ENCODE data around the gene FGFR3.

Gene FGFR3

DNA sequence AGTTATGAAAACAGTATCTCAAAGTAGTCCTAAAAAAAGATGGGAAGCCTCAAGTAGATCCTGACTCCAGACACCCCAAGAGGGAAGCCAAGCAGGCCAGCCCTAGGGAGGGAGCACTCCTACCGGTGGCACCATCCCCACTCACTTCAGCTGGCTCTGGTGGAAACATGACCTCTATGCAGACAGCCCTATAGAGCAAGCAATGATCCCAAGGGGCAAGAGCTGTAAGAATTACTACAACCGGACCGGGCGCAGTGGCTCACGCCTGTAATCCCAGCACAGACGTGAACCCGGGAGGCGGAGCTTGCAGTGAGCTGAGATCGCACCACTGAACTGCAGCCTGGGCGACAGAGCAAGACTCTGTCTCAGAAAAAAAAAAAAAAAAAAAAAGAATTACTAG is 57.2 kb downstream of the FGFR3 start:
- H3K4me3 ChIP-seq (ENCODE audit: low read depth in 1 of 5, low read length in 5 of 5): no peak overlapping the region
- no peaks in the 10 kb centered on the region for H3K9me3 ChIP-seq (ENCODE audit: control insufficient read depth in 5 of 5, low read length in 5 of 5)
- peaks cover 0 to 14% (median 5%) of the 10 kb centered on the region in 5 donors for H3K36me3 ChIP-seq (ENCODE audit: control insufficient read depth in 5 of 5, insufficient read depth in 5 of 5, low read length in 5 of 5)
- peaks cover 5 to 56% (median 40%) of the 10 kb centered on the region in 5 donors for H3K4me1 ChIP-seq (ENCODE audit: control insufficient read depth in 5 of 5, insufficient read depth in 5 of 5, low read length in 5 of 5)
- H3K27ac ChIP-seq (ENCODE audit: low read depth, low read length): peak overlapping the region; percentile 90
- H3K27me3 ChIP-seq (ENCODE audit: control insufficient read depth in 5 of 5, insufficient read depth in 4 of 5, low read length in 5 of 5): no peaks in the 10 kb centered on the region
- no peak overlapping the region for H3K9ac ChIP-seq (ENCODE audit: low read length in 5 of 5)

DNA sequence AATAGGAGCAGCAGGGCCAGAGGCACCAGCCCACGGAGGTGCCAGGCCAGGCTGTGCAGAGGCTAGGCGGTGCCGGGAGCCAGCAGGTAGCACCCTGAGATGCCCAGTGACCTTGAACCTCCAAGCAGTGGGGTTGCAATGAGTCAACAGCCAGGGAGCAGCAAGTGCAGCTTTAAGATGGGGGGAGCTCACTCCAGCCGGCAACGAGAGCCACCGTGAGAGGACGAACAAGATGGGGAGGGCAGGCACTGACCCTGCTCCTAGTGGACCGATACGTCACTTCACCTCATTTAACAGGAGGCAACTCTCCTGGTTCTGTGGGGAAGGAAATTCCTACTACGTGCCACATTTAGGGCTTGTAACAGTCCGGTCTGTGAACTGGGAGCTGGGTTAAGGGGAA is 58.1 kb downstream of the FGFR3 start:
- H3K27ac ChIP-seq (ENCODE audit: low read depth, low read length): peak overlapping the region; percentile 90
- H3K9ac ChIP-seq (ENCODE audit: low read length in 5 of 5): peak overlapping the region in 3 of 5 donors; percentile 16 to 42 (median 20)
- H3K9me3 ChIP-seq (ENCODE audit: control insufficient read depth in 5 of 5, low read length in 5 of 5): no peaks in the 10 kb centered on the region
- peaks cover 5 to 58% (median 43%) of the 10 kb centered on the region in 5 donors for H3K4me1 ChIP-seq (ENCODE audit: control insufficient read depth in 5 of 5, insufficient read depth in 5 of 5, low read length in 5 of 5)
- H3K4me3 ChIP-seq (ENCODE audit: low read depth in 1 of 5, low read length in 5 of 5): peak overlapping the region in 1 of 5 donors; percentile 0
- H3K36me3 ChIP-seq (ENCODE audit: control insufficient read depth in 5 of 5, insufficient read depth in 5 of 5, low read length in 5 of 5): peaks cover 0 to 11% (median 3%) of the 10 kb centered on the region in 5 donors
- H3K27me3 ChIP-seq (ENCODE audit: control insufficient read depth in 5 of 5, insufficient read depth in 4 of 5, low read length in 5 of 5): no peaks in the 10 kb centered on the region

DNA sequence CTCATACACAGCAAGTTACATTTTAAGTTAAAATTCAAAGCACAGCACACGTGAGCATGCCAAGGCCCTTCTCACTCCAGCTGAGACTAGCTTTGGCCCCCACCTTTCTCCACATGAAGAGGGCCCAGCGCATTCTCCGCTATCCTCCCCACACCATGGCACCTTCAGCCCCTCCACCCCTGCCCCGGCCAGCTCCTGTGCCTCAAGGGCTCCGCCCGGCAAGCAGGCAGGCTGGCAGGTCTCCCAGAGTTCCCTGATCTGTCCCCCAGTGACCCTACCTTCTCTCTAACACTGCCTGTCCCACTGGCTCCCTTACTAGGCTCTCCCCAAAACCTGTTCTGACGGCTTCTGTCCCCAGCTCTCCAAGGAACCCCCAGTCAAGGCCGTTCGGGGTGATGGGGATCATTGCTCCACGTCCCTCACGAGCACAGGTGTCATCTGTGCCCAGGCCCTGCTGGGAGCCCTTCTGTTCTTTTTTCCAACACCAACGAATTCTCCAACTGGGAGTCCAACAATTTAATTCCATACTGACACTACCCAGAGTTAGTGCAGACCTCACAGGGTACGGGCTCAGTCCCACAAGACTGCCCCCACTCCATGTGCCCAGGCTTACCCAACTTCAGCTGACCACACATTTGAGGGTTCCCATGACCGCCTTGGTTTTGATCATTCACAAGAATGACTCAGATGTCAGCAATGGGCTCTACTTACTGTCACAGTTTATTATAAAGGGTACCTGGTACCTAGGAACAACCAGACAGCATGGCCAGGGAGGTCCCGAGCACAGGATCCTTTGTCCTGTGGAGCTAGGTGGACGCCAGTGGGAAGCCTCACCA is 58.7 kb downstream of the FGFR3 start:
- peak overlapping the region in 1 of 5 donors; percentile 0 for H3K4me3 ChIP-seq (ENCODE audit: low read depth in 1 of 5, low read length in 5 of 5)
- peak overlapping the region in 4 of 5 donors; percentile 16 to 56 (median 31) for H3K9ac ChIP-seq (ENCODE audit: low read length in 5 of 5)
- H3K27me3 ChIP-seq (ENCODE audit: control insufficient read depth in 5 of 5, insufficient read depth in 4 of 5, low read length in 5 of 5): no peaks in the 10 kb centered on the region
- H3K9me3 ChIP-seq (ENCODE audit: control insufficient read depth in 5 of 5, low read length in 5 of 5): no peaks in the 10 kb centered on the region
- peaks cover 0 to 7% (median under 1%) of the 10 kb centered on the region in 5 donors for H3K36me3 ChIP-seq (ENCODE audit: control insufficient read depth in 5 of 5, insufficient read depth in 5 of 5, low read length in 5 of 5)
- peaks cover 5 to 63% (median 49%) of the 10 kb centered on the region in 5 donors for H3K4me1 ChIP-seq (ENCODE audit: control insufficient read depth in 5 of 5, insufficient read depth in 5 of 5, low read length in 5 of 5)
- H3K27ac ChIP-seq (ENCODE audit: low read depth, low read length): peak overlapping the region; percentile 90

DNA sequence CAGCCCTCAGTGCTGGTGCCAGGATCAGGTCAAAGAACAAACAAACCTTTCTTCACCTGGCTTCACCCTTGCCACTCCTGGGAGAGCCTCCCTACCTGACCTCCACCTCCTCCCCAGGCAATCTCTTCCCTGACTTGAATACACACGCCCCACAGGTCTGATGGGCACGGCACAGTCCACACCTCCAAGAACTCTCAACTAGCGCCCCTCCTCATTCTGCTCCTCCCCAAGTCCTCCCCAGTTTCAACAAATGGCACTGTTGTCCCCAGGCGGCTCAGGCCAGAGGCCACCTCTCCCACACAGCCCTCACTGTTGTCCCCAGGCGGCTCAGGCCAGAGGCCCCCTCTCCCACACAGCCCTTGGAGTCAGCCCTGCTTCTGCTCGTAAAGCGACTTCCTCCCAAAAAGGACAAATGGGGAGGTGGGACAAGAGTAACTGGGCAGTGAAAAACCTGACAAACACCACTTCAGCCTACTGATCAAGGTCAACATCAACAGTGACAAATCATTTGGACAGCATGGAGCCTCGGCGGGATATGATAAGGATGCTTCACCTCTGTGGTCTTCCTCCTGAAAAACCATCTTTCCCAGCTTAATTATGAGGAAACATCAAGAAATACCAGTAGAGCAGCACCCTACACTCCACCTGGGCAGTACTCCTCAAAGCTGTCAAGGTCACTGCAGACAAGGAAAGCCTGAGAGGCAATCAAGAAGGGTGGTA is 60.0 kb downstream of the FGFR3 start:
- no peak overlapping the region for H3K4me3 ChIP-seq (ENCODE audit: low read depth in 1 of 5, low read length in 5 of 5)
- peak overlapping the region in 1 of 5 donors; percentile 21 for H3K9ac ChIP-seq (ENCODE audit: low read length in 5 of 5)
- H3K4me1 ChIP-seq (ENCODE audit: control insufficient read depth in 5 of 5, insufficient read depth in 5 of 5, low read length in 5 of 5): peaks cover 9 to 76% (median 57%) of the 10 kb centered on the region in 5 donors
- H3K27ac ChIP-seq (ENCODE audit: low read depth, low read length): peak overlapping the region; percentile 90
- no peaks in the 10 kb centered on the region for H3K27me3 ChIP-seq (ENCODE audit: control insufficient read depth in 5 of 5, insufficient read depth in 4 of 5, low read length in 5 of 5)
- H3K9me3 ChIP-seq (ENCODE audit: control insufficient read depth in 5 of 5, low read length in 5 of 5): no peaks in the 10 kb centered on the region
- H3K36me3 ChIP-seq (ENCODE audit: control insufficient read depth in 5 of 5, insufficient read depth in 5 of 5, low read length in 5 of 5): peaks cover 0 to 2% (median 0%) of the 10 kb centered on the region in 5 donors

DNA sequence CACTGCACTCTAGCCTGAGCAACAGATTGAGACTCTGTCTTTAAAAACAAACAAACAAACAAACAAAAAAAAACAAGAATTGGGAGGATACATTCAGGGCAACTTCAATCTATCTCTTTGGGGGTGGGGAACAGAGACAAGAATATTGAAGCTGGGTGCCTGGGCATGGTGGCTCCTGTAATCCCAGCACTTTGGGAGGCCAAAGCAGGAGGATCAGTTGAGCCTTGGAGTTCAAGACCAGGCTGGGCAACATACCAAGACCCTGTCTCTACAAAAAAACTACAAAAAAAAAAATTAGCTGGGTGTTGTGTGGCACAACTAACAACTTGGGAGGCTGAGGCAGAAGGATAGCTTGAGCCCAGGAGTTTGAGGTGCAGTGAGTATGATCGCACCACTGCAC is 61.7 kb downstream of the FGFR3 start:
- H3K9ac ChIP-seq (ENCODE audit: low read length in 5 of 5): peak overlapping the region; percentile 56 to 90 (median 82)
- H3K4me3 ChIP-seq (ENCODE audit: low read depth in 1 of 5, low read length in 5 of 5): peak overlapping the region; percentile 56 to 89 (median 78)
- H3K36me3 ChIP-seq (ENCODE audit: control insufficient read depth in 5 of 5, insufficient read depth in 5 of 5, low read length in 5 of 5): peaks cover 0 to 2% (median 0%) of the 10 kb centered on the region in 5 donors
- H3K4me1 ChIP-seq (ENCODE audit: control insufficient read depth in 5 of 5, insufficient read depth in 5 of 5, low read length in 5 of 5): peaks cover 9 to 78% (median 67%) of the 10 kb centered on the region in 5 donors
- H3K27ac ChIP-seq (ENCODE audit: low read depth, low read length): peak overlapping the region; percentile 74
- H3K27me3 ChIP-seq (ENCODE audit: control insufficient read depth in 5 of 5, insufficient read depth in 4 of 5, low read length in 5 of 5): no peaks in the 10 kb centered on the region
- H3K9me3 ChIP-seq (ENCODE audit: control insufficient read depth in 5 of 5, low read length in 5 of 5): no peaks in the 10 kb centered on the region

DNA sequence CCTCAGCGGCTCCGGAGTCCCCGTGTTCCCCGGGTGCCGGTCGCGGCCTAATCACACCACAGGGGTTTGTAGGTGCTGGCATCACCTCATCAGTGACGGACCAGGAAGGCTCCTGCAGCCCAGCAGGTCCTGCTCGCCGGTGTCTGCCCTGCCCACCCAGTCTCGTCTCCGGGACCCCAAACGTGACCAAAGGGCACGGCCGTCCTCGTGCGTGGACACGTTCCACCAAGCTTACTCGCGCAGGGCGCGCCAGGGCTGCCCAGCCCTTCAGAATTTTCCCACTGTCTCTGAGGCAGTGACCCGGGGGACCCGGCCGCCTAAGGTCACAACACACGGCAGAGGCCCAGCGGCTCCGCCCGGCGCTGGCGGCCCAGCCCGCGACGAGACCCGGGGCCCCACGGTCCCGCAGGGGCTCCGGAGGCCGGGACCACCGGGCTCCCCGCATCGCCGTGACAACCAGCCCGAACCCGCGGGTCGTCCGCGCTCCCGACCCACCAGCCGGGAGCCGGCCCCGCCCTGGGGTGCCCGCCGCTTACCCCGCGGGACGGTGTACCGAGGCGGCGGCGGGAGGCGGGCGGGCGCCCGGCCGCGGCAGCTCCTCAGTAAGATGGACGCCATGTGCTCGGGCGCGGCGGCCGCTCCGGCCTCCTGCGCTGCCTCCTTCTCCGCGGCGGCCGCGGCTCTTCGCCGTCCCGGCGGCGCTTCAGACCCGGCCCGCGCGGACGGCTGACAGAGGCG is 62.4 kb downstream of the FGFR3 start:
- peak overlapping the region; percentile 56 to 90 (median 82) for H3K9ac ChIP-seq (ENCODE audit: low read length in 5 of 5)
- H3K27ac ChIP-seq (ENCODE audit: low read depth, low read length): peak overlapping the region; percentile 74
- H3K36me3 ChIP-seq (ENCODE audit: control insufficient read depth in 5 of 5, insufficient read depth in 5 of 5, low read length in 5 of 5): peaks cover 0 to 2% (median 0%) of the 10 kb centered on the region in 5 donors
- no peaks in the 10 kb centered on the region for H3K27me3 ChIP-seq (ENCODE audit: control insufficient read depth in 5 of 5, insufficient read depth in 4 of 5, low read length in 5 of 5)
- peak overlapping the region; percentile 56 to 89 (median 78) for H3K4me3 ChIP-seq (ENCODE audit: low read depth in 1 of 5, low read length in 5 of 5)
- H3K4me1 ChIP-seq (ENCODE audit: control insufficient read depth in 5 of 5, insufficient read depth in 5 of 5, low read length in 5 of 5): peaks cover 9 to 74% (median 62%) of the 10 kb centered on the region in 5 donors
- no peaks in the 10 kb centered on the region for H3K9me3 ChIP-seq (ENCODE audit: control insufficient read depth in 5 of 5, low read length in 5 of 5)

DNA sequence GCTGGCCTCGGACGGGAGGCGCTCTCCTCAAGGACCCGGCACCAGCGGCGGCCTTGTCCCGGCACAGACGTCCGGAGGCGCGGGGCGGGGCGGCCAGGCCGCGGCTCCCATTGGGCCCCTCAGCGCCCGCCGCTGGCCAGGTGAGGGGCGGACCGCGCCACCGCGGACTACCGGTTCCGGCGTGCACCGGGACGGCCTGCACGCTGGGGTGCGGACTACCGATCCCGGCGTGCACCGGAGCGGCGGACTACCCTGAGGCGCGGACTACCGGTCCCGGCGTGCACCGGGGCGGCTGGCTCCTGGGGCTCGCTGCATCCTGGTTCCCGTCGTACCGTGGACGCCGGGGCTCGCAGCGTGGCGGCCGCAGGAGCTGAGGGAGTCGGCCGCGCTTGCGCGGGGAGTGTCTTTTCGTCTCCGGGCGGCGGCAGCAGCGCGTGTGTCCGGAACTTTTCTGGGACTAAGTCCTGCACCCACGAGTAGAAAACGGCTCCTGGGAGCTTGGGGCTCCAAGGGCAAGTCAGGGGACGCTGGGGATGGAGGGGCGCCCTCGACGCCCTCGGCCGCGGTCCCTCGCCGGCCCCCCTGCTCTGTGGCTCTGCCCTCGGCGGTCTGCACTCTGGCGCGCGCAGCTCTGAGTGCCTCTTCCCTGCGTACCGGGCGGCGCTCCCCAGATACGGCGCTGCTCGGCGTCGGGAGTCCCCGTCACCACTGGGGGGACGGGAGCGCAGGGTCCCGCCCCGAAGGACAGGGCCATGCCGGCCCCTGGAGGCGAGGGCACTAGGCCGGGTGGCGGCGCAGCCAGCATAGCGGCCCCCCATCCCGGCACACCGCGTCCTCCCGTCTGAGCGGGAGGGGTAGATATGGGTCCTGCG is 63.2 kb downstream of the FGFR3 start, which contains the start of gene LETM1:
TSS of gene LETM1 (minus strand) at position 86 of the 872 bp plus-strand sequence. CDS start 206 bp downstream, outside the sequence.
- Histone ChIP-seq H3K4me1 (ENCODE audit: control insufficient read depth in 5 of 5, insufficient read depth in 5 of 5, low read length in 5 of 5) (peaks cover 7 to 67% (median 55%) of the 10 kb centered on the region in 5 donors), H3K27me3 (ENCODE audit: control insufficient read depth in 5 of 5, insufficient read depth in 4 of 5, low read length in 5 of 5) (no peaks in the 10 kb centered on the region), H3K4me3 (ENCODE audit: low read depth in 1 of 5, low read length in 5 of 5) (peak within 1 kb of the TSS; percentile 56 to 89 (median 78)), H3K9ac (ENCODE audit: low read length in 5 of 5) (peak within 1 kb of the TSS; percentile 56 to 90 (median 82)), H3K36me3 (ENCODE audit: control insufficient read depth in 5 of 5, insufficient read depth in 5 of 5, low read length in 5 of 5) (peaks cover 0 to 2% (median 0%) of the 10 kb centered on the region in 5 donors), H3K9me3 (ENCODE audit: control insufficient read depth in 5 of 5, low read length in 5 of 5) (no peaks in the 10 kb centered on the region), H3K27ac (ENCODE audit: low read depth, low read length) (peak within 1 kb of the TSS; percentile 74)

DNA sequence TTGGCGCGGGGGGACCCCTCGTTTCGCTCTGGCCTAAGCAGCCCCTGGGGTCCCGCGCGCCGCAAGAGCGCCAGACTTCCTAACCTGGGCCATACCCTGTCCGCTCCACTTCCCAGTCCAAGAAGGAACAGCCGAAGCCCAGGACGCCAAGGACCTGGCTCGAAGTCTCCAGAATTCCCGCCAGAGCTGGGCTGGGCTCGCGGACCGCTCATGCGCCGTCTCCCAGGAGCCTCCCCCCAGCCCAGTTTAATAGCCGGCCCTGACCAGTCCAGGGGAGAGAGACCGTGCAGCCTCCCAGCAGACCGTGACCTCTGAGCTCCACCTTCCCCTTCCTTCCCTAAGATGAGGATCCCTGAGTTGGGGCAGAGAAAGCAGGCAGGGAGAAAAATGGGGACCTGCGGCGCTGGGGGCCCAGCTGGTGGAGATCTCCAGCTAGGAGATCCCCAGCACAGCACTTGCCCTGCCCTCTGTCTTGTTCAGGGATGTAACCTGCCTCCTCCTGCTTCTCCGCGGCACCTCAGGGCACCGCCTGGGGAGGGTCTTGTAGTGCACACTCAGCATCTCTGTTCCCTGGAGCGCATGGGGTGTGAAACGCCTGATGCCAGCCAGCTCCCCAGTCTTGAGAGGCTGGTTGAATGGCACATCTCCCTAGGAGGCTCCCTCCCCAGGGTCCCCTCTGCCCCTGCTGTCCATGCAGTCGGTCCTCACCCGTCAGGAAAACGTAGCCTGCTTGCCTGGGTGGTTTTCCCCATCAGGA is 64.0 kb downstream of the FGFR3 start:
- Histone ChIP-seq H3K4me3 (ENCODE audit: low read depth in 1 of 5, low read length in 5 of 5) (peak overlapping the region; percentile 16 to 89 (median 78)), H3K9ac (ENCODE audit: low read length in 5 of 5) (peak overlapping the region in 4 of 5 donors; percentile 53 to 83 (median 80)), H3K27me3 (ENCODE audit: control insufficient read depth in 5 of 5, insufficient read depth in 4 of 5, low read length in 5 of 5) (peaks cover 0 to 2% (median 0%) of the 10 kb centered on the region in 5 donors), H3K27ac (ENCODE audit: low read depth, low read length) (peak overlapping the region; percentile 74), H3K36me3 (ENCODE audit: control insufficient read depth in 5 of 5, insufficient read depth in 5 of 5, low read length in 5 of 5) (peaks cover 0 to 2% (median 0%) of the 10 kb centered on the region in 5 donors), H3K9me3 (ENCODE audit: control insufficient read depth in 5 of 5, low read length in 5 of 5) (no peaks in the 10 kb centered on the region), H3K4me1 (ENCODE audit: control insufficient read depth in 5 of 5, insufficient read depth in 5 of 5, low read length in 5 of 5) (peaks cover 4 to 63% (median 51%) of the 10 kb centered on the region in 5 donors)

Measured in subcutaneous abdominal adipose tissue (tissue), 5 donors.